GM18909 (cell line): ENCODE data around the gene PPP1R3E.

Experiments
- ATAC-seq: cut with Tn5 transposase; IDR thresholded peaks from one replicate; pipeline ENCODE4 v1.9.1; 2021; ENCODE audit warnings: mild to moderate bottlenecking; ENCODE audit not compliant: unreplicated experiment, poor library complexity

The PPP1R3E gene

GRCh38 chr14:23258256-23258655 lies 44.4 kb downstream of the PPP1R3E start:
- no peak for ATAC-seq

- ATAC-seq = no peak
These were observed 50.0 kb downstream of the PPP1R3E start for GRCh38 chr14:23252420-23253333.

GRCh38 chr14:23252006-23252405 lies 50.7 kb downstream of the PPP1R3E start:
- no peak for ATAC-seq

GRCh38 chr14:23249824-23250223 lies 52.8 kb downstream of the PPP1R3E start:
- no peak for ATAC-seq

GRCh38 chr14:23248601-23249000 lies 54.1 kb downstream of the PPP1R3E start:
- no peak for ATAC-seq
